HepG2 (cell line): ENCODE measurements around the gene ARHGEF6. TPM values are rescaled to one million over a fixed set of nuclear protein-coding genes. Genes with fewer than 3 reads are reported as not detected.

Experiments used
- ATAC-seq: fragments of 200-7000 bp; cut with Tn5 transposase; 3 replicates; pipeline ENCODE4 v1.9.1; 2020; ENCODE audit warnings: mild to moderate bottlenecking, moderate library complexity
- BruUV-seq: library from RNA; stranded (reverse); fragments of 400-500 nt; replicated peaks from 2 replicates; lab custom pipeline; 2021; lab: Mats Ljungman, UMichigan
- CTCF ChIA-PET: fragments of 300-600 bp; formaldehyde crosslinking; extraction: SDS; loops from one replicate; lab custom pipeline; 2021; ENCODE audit warnings: low total read pairs, inconsistent platforms, low intra/inter-chr PET ratio; lab: Yijun Ruan, JAX
- POLR2A ChIA-PET: fragments of 350-600 bp; sonication (Branson Sonifier 250); formaldehyde crosslinking; loops from one replicate; lab custom pipeline; 2020; ENCODE audit warnings: antibody characterized with exemption, inconsistent platforms; lab: Yijun Ruan, JAX
- DNase-seq: peaks from one replicate; pipeline ENCODE4 v3.0.0-alpha.2; 2015; ENCODE audit warnings: low spot score
- FAIRE-seq: peaks from 3 replicates; lab custom pipeline; 2011; peaks lifted over from hg19 to GRCh38; lab: Jason Lieb, UNC
- H2AFZ ChIP-seq: one replicate; pipeline ENCODE4 v1.6.1; 2011; ENCODE audit warnings: low read length, inconsistent platforms
- H3K27ac ChIP-seq: fragments of 300-600 bp; 3 replicates; pipeline ENCODE4 v1.8.0; 2011; ENCODE audit warnings: mixed run types, mild to moderate bottlenecking, mixed read lengths, low read length, inconsistent platforms; ENCODE audit not compliant: insufficient read depth; ENCODE audit errors: extremely low read length
- H3K27me3 ChIP-seq, 2 experiments: fragments of 200-600 bp in 1 of 2; 2 replicates in 1 of 2; 3 replicates in 1 of 2; pipeline versions ENCODE4 v1.6.0 to v1.8.0; 2011; ENCODE audit warnings: low read length in 2 of 2, mild to moderate bottlenecking in 2 of 2, moderate library complexity in 2 of 2, inconsistent platforms in 1 of 2; ENCODE audit not compliant: insufficient read depth in 2 of 2, control insufficient read depth in 1 of 2
- H3K36me3 ChIP-seq, 2 experiments: fragments of 200-600 bp in 1 of 2; replicated peaks in 1 of 2; 2 replicates in 1 of 2; 3 replicates in 1 of 2; pipeline versions ENCODE4 v1.5.1 to v1.8.0; 2011; ENCODE audit warnings: low read length in 2 of 2, inconsistent platforms in 1 of 2; ENCODE audit not compliant: insufficient read depth in 2 of 2, control insufficient read depth in 1 of 2
- H3K4me1 ChIP-seq: 2 replicates; pipeline ENCODE4 v1.5.1; 2012; ENCODE audit warnings: low read length, inconsistent platforms; ENCODE audit not compliant: insufficient read depth
- H3K4me2 ChIP-seq: 2 replicates; pipeline ENCODE4 v1.6.0; 2011; ENCODE audit warnings: low read depth, low read length, inconsistent platforms
- H3K4me3 ChIP-seq, 3 experiments: fragments of 200-600 bp in 1 of 3; sonication (generic), shearing (Covaris generic) in 1 of 3; replicated peaks in 1 of 3; 2 replicates each; pipeline ENCODE4 v1.5.1; 2011 to 2016; ENCODE audit warnings: low read length in 3 of 3, inconsistent platforms in 2 of 3, low read depth in 2 of 3, mild to moderate bottlenecking in 2 of 3, control low read depth in 1 of 3, mixed read lengths in 1 of 3; ENCODE audit not compliant: insufficient read depth in 1 of 3
- H3K79me2 ChIP-seq: one replicate; pipeline ENCODE4 v1.6.1; 2011; ENCODE audit warnings: low read length, inconsistent platforms; ENCODE audit not compliant: insufficient read depth
- H3K9ac ChIP-seq: 2 replicates; pipeline ENCODE4 v1.6.0; 2011; ENCODE audit warnings: mild to moderate bottlenecking, low read depth, low read length, inconsistent platforms; ENCODE audit not compliant: insufficient read depth
- H3K9me3 ChIP-seq: 2 replicates; pipeline ENCODE4 v1.5.1; 2012; ENCODE audit warnings: mild to moderate bottlenecking, low read length
- H4K20me1 ChIP-seq: 2 replicates; pipeline ENCODE4 v1.6.0; 2011; ENCODE audit warnings: inconsistent platforms, mild to moderate bottlenecking, low read length, moderate library complexity; ENCODE audit not compliant: insufficient read depth
- ATF7-NPFF ChIP-seq: sonication (generic); formaldehyde crosslinking; IDR thresholded peaks from 2 replicates; pipeline ENCODE4 v1.8.1; 2023; ENCODE audit warnings: mild to moderate bottlenecking, low read depth, missing genetic modification reagents, moderate library complexity
- ATRX ChIP-seq: sonication (generic); formaldehyde crosslinking; IDR thresholded peaks from 2 replicates; pipeline ENCODE4 v1.4.0; 2020; ENCODE audit warnings: missing genetic modification reagents, borderline replicate concordance
- DZIP1 ChIP-seq: sonication (generic); formaldehyde crosslinking; IDR thresholded peaks from 2 replicates; pipeline ENCODE4 v1.5.0; 2020; ENCODE audit warnings: mild to moderate bottlenecking, missing genetic modification reagents
- KDM3A ChIP-seq: IDR thresholded peaks from 2 replicates; pipeline ENCODE4 v1.6.1; 2018; ENCODE audit warnings: low read depth, missing compliant biosample characterization
- KLF9 ChIP-seq: IDR thresholded peaks from 2 replicates; pipeline ENCODE4 v1.6.1; 2016; ENCODE audit warnings: low read depth
- ONECUT2 ChIP-seq: sonication (generic); formaldehyde crosslinking; IDR thresholded peaks from 2 replicates; pipeline ENCODE4 v1.4.0; 2020; ENCODE audit warnings: missing genetic modification reagents
- PHF8 ChIP-seq: sonication (generic); formaldehyde crosslinking; IDR thresholded peaks from 2 replicates; pipeline ENCODE4 v1.5.0; 2020; ENCODE audit warnings: missing genetic modification reagents
- PRPF4 ChIP-seq: fragments of 200-400 bp; formaldehyde crosslinking; IDR thresholded peaks from 2 replicates; pipeline ENCODE4 v1.6.1; 2016; ENCODE audit warnings: low read length, low read depth; ENCODE audit not compliant: poor library complexity, severe bottlenecking
- RERE ChIP-seq: IDR thresholded peaks from 2 replicates; pipeline ENCODE4 v1.6.1; 2016; ENCODE audit warnings: low read depth, missing genetic modification reagents, missing compliant biosample characterization
- SOX13 ChIP-seq, 3 experiments: fragments of 450-650 bp in 1 of 3; sonication (generic) in 1 of 3; formaldehyde crosslinking in 1 of 3; IDR thresholded peaks in 2 of 3; conservative IDR thresholded peaks in 1 of 3; 2 replicates each; pipeline versions ENCODE4 v1.5.0 to v1.6.1; 2016 to 2020; ENCODE audit warnings: antibody characterized with exemption in 1 of 3, mild to moderate bottlenecking in 1 of 3, missing compliant biosample characterization in 1 of 3, missing genetic modification reagents in 1 of 3, moderate library complexity in 1 of 3
- ZFP1 ChIP-seq: IDR thresholded peaks from 2 replicates; pipeline ENCODE4 v1.6.1; 2016
- ZNF230 ChIP-seq: sonication (generic); formaldehyde crosslinking; IDR thresholded peaks from 2 replicates; pipeline ENCODE4 v1.4.0; 2020; ENCODE audit warnings: mild to moderate bottlenecking, missing genetic modification reagents
- ZNF274 ChIP-seq: sonication (generic); formaldehyde crosslinking; IDR thresholded peaks from 2 replicates; pipeline ENCODE4 v1.5.1; 2020; ENCODE audit warnings: mild to moderate bottlenecking, missing genetic modification reagents
- ZNF414 ChIP-seq: sonication (generic); formaldehyde crosslinking; IDR thresholded peaks from 2 replicates; pipeline ENCODE4 v1.5.0; 2020; ENCODE audit warnings: missing genetic modification reagents
- ZNF564 ChIP-seq: sonication (generic); formaldehyde crosslinking; IDR thresholded peaks from 2 replicates; pipeline ENCODE4 v1.8.1; 2023; ENCODE audit warnings: mild to moderate bottlenecking, missing genetic modification reagents
- WGBS: methylation state at CpG from one replicate; pipeline ENCODE4 v1.1.6; 2017; ENCODE audit warnings: low lambda C conversion rate; 5-methylcytosine and 5-hydroxymethylcytosine counted together
- in situ Hi-C: cut with HindIII; loops from 2 replicates; pipeline ENCODE4 v1.10.0; 2017; ENCODE audit warnings: low pct_unique_long_range_greater_than_20kb; ENCODE audit not compliant: extremely low pct_ligation_motif_present
- intact Hi-C: fragments of 100-400 bp; cut with micrococcal nuclease; formaldehyde crosslinking; loops from one replicate; pipeline ENCODE4 v1.10.0; 2022; ENCODE audit not compliant: unreplicated experiment
- polyA plus RNA-seq, 8 experiments: library from polyadenylated mRNA; depleted of rRNA in 3 of 8; stranded (reverse) in 7 of 8; unstranded in 1 of 8; fragments of >200 nt; fragmentation: Illumina TruSeq in 4 of 8; extraction: Trizol in 4 of 8; gene quantifications; 2 replicates each; pipeline versions ENCODE4 v1.2.1 to v1.2.3, GENCODE V29; 2011 to 2016; ENCODE audit warnings: low read depth in 4 of 8, missing spikeins in 1 of 8, mixed read lengths in 1 of 8; ENCODE audit not compliant: insufficient read depth in 1 of 8
- total RNA-seq, 5 experiments: library from RNA; depleted of rRNA; stranded (reverse); fragments of >200 nt; fragmentation: Illumina TruSeq; extraction: Trizol; gene quantifications; 2 replicates each; pipeline ENCODE4 v1.2.3, GENCODE V29; 2016; ENCODE audit warnings: low read depth in 1 of 5

ARHGEF6 gene
- total and polyA plus RNA-seq, 2 of the 13 experiments (the other 11 are each of a cell fraction or from before 2014, with no cell fraction given), result 0.03 TPM; not detected in 1

GRCh38 chrX:136825771-136826170 lies 45.0 kb upstream of the ARHGEF6 start (continued):
- TF ChIP-seq KDM3A (CRISPR knock-in tag), result no peak
- no peak for TF ChIP-seq PRPF4
- no peak for TF ChIP-seq ZFP1 (CRISPR knock-in tag)
- TF ChIP-seq ONECUT2, result no peak
- no peak for TF ChIP-seq DZIP1 (CRISPR knock-in tag)
- no peak for TF ChIP-seq ZNF230 (CRISPR knock-in tag)
- no peak for TF ChIP-seq PHF8 (CRISPR knock-in tag)
- TF ChIP-seq ZNF274 (CRISPR knock-in tag), result no peak

GRCh38 chrX:136823175-136823574 lies 42.4 kb upstream of the ARHGEF6 start:
- POLR2A ChIA-PET, result interaction anchor here (1.4 kb wide), 1 partner anchor 58 kb away, joined by 4 read pairs; the partner anchor contains the start of gene RBMX
- Histone ChIP-seq H4K20me1 (no peaks in the 10 kb centered on the region), H2AFZ (no peak overlapping the region), H3K9ac (no peak overlapping the region), H3K79me2 (no peaks in the 10 kb centered on the region), H3K4me3 (no peak overlapping the region), H3K4me1 (no peaks in the 10 kb centered on the region), H3K27ac (no peak overlapping the region), H3K4me2 (no peak overlapping the region), H3K9me3 (no peaks in the 10 kb centered on the region), H3K27me3 (no peaks in the 10 kb centered on the region), H3K36me3 (no peaks in the 10 kb centered on the region)
- FAIRE-seq (no peak), DNase-seq (no peak), ATAC-seq (no peak)
- 100% methylated on average over 1 of the region's 1 CpG for WGBS
- in situ Hi-C loops, result no loop called here
- CTCF ChIA-PET, result no interaction called here
- no TSS peak for BruUV-seq
- intact Hi-C loops, result no loop called here
- TF ChIP-seq KLF9, result no peak
- no peak for TF ChIP-seq RERE (CRISPR knock-in tag)
- TF ChIP-seq ATF7-NPFF (CRISPR knock-in tag), result no peak
- no peak for TF ChIP-seq ATRX (CRISPR knock-in tag)
- no peak for TF ChIP-seq ZNF564 (CRISPR knock-in tag)
- no peak for TF ChIP-seq ZNF414 (CRISPR knock-in tag)
- no peak for TF ChIP-seq SOX13 (IDR thresholded peaks at IDR 0.05)
- no peak for TF ChIP-seq SOX13 (CRISPR knock-in tag; conservative IDR thresholded peaks at IDR 0.05 in 1 of 2, IDR thresholded peaks at IDR 0.05 in 1 of 2)
